H1 (cell line): Measurements from ENCODE around the gene ERH. TPM values are rescaled to one million over a fixed set of nuclear protein-coding genes. Genes with fewer than 3 reads are reported as not detected.

Experiments used
- CTCF ChIA-PET: fragments of 300-600 bp; sonication (Branson Sonifier 250); formaldehyde crosslinking; loops from one replicate; lab custom pipeline; 2021; ENCODE audit not compliant: partially characterized antibody; lab: Charles Lee
- POLR2A ChIA-PET: fragments of 300-600 bp; sonication (Branson Sonifier 250); formaldehyde crosslinking; loops from one replicate; lab custom pipeline; 2021; ENCODE audit warnings: inconsistent platforms; ENCODE audit not compliant: partially characterized antibody; lab: Charles Lee
- DNase-seq, 2 experiments: peaks; one replicate each; pipeline versions ENCODE4 v3.0.0 to v3.0.0-alpha.2; 2010 to 2022; ENCODE audit warnings: low spot score in 2 of 2, low read depth in 1 of 2, mixed read lengths in 1 of 2
- FAIRE-seq: peaks from 2 replicates; lab custom pipeline; 2011; peaks lifted over from hg19 to GRCh38; lab: Jason Lieb, UNC
- H2AFZ ChIP-seq: 2 replicates; pipeline ENCODE4 v1.8.1; 2012; ENCODE audit warnings: low read length, inconsistent platforms
- H2AK5ac ChIP-seq: 2 replicates; pipeline ENCODE4 v1.6.1; 2013; ENCODE audit warnings: low read depth, low read length
- H2BK120ac ChIP-seq: replicated peaks from 2 replicates; pipeline ENCODE3; 2013; ENCODE audit warnings: low read depth, low read length, inconsistent platforms
- H2BK12ac ChIP-seq: 2 replicates; pipeline ENCODE4 v1.6.1; 2013; ENCODE audit warnings: low read depth, low read length
- H2BK15ac ChIP-seq: 2 replicates; pipeline ENCODE4 v1.6.1; 2013; ENCODE audit warnings: low read length
- H2BK20ac ChIP-seq: 2 replicates; pipeline ENCODE4 v1.6.1; 2013; ENCODE audit warnings: low read length
- H2BK5ac ChIP-seq: 2 replicates; pipeline ENCODE4 v1.6.1; 2013; ENCODE audit warnings: low read depth, low read length
- H3K14ac ChIP-seq: 2 replicates; pipeline ENCODE4 v1.6.1; 2013; ENCODE audit warnings: inconsistent platforms; ENCODE audit not compliant: insufficient read length
- H3K18ac ChIP-seq: 2 replicates; pipeline ENCODE4 v1.6.1; 2013; ENCODE audit warnings: low read length; ENCODE audit errors: extremely low read depth
- H3K23ac ChIP-seq: 2 replicates; pipeline ENCODE4 v1.6.1; 2013; ENCODE audit warnings: inconsistent platforms; ENCODE audit not compliant: insufficient read length
- H3K23me2 ChIP-seq: 2 replicates; pipeline ENCODE4 v1.6.1; 2013; ENCODE audit warnings: low read depth, low read length
- H3K27ac ChIP-seq: 2 replicates; pipeline ENCODE4 v1.6.1; 2011; ENCODE audit warnings: low read depth, low read length, inconsistent platforms
- H3K27me3 ChIP-seq, 4 experiments: replicated peaks in 1 of 4; 1 replicate in 1 of 4; 2 replicates in 3 of 4; pipeline versions ENCODE4 v1.6.1 to v1.8.1; 2011 to 2013; ENCODE audit warnings: low read length in 3 of 4, mild to moderate bottlenecking in 3 of 4, inconsistent platforms in 2 of 4, mixed read lengths in 2 of 4, moderate library complexity in 1 of 4; ENCODE audit not compliant: control insufficient read depth in 3 of 4, insufficient read depth in 3 of 4; ENCODE audit errors: extremely low read depth in 1 of 4
- H3K36me3 ChIP-seq, 4 experiments: 2 replicates each; pipeline versions ENCODE4 v1.6.1 to v1.8.1; 2011 to 2013; ENCODE audit warnings: mild to moderate bottlenecking in 4 of 4, low read length in 3 of 4, moderate library complexity in 2 of 4, control low read depth in 1 of 4, inconsistent platforms in 1 of 4; ENCODE audit not compliant: insufficient read depth in 4 of 4, control insufficient read depth in 2 of 4
- H3K4ac ChIP-seq: replicated peaks from 2 replicates; pipeline ENCODE3; 2013; ENCODE audit warnings: low read length, low read depth, mixed read lengths, inconsistent platforms; ENCODE audit not compliant: insufficient read length
- H3K4me1 ChIP-seq, 4 experiments: replicated peaks in 1 of 4; 1 replicate in 1 of 4; 2 replicates in 3 of 4; pipeline versions ENCODE4 v1.6.1 to v1.8.1; 2011 to 2013; ENCODE audit warnings: low read length in 3 of 4, inconsistent platforms in 2 of 4, mixed read lengths in 1 of 4; ENCODE audit not compliant: insufficient read depth in 4 of 4, control insufficient read depth in 3 of 4
- H3K4me2 ChIP-seq, 2 experiments: 2 replicates each; pipeline versions ENCODE4 v1.6.1 to v1.8.1; 2011 to 2013; ENCODE audit warnings: low read depth in 2 of 2, low read length in 2 of 2, control low read depth in 1 of 2, inconsistent platforms in 1 of 2, mild to moderate bottlenecking in 1 of 2; ENCODE audit not compliant: insufficient read depth in 1 of 2
- H3K4me3 ChIP-seq, 4 experiments: fragments of 200-600, 300-600 bp in 1 of 4; sonication (generic), shearing (Covaris generic), sonication (Bioruptor Twin) in 1 of 4; 2 replicates each; pipeline versions ENCODE4 v1.5.1 to v1.8.1; 2011 to 2016; ENCODE audit warnings: low read length in 4 of 4, low read depth in 3 of 4, control low read depth in 2 of 4, inconsistent platforms in 2 of 4, mild to moderate bottlenecking in 2 of 4, mixed read lengths in 1 of 4, moderate library complexity in 1 of 4; ENCODE audit not compliant: insufficient read depth in 2 of 4; ENCODE audit errors: extremely low read depth in 1 of 4
- H3K56ac ChIP-seq: replicated peaks from 2 replicates; pipeline ENCODE3; 2013; ENCODE audit warnings: low read depth, mild to moderate bottlenecking, mixed read lengths, low read length, inconsistent platforms; ENCODE audit not compliant: insufficient read length
- H3K79me1 ChIP-seq: 2 replicates; pipeline ENCODE4 v1.6.1; 2013; ENCODE audit warnings: low read depth, low read length, control low read depth
- H3K79me2 ChIP-seq, 2 experiments: 2 replicates each; pipeline versions ENCODE4 v1.6.1 to v1.8.1; 2012 to 2013; ENCODE audit warnings: low read length in 2 of 2, mild to moderate bottlenecking in 2 of 2, inconsistent platforms in 1 of 2; ENCODE audit not compliant: insufficient read depth in 2 of 2, control insufficient read depth in 1 of 2
- H3K9ac ChIP-seq, 4 experiments: replicated peaks in 1 of 4; 1 replicate in 1 of 4; 2 replicates in 3 of 4; pipeline versions ENCODE4 v1.6.1 to v1.8.1; 2011 to 2013; ENCODE audit warnings: low read depth in 3 of 4, low read length in 3 of 4, control low read depth in 2 of 4, mild to moderate bottlenecking in 2 of 4, moderate library complexity in 2 of 4, inconsistent platforms in 1 of 4; ENCODE audit errors: extremely low read depth in 1 of 4
- H3K9me3 ChIP-seq, 2 experiments: 2 replicates each; pipeline versions ENCODE4 v1.6.1 to v1.8.1; 2012 to 2013; ENCODE audit warnings: mild to moderate bottlenecking in 2 of 2, moderate library complexity in 2 of 2, control low read depth in 1 of 2, inconsistent platforms in 1 of 2, low read depth in 1 of 2, low read length in 1 of 2, mixed read lengths in 1 of 2; ENCODE audit not compliant: insufficient read depth in 2 of 2
- H4K20me1 ChIP-seq, 2 experiments: replicated peaks in 1 of 2; 2 replicates each; pipeline versions ENCODE3 to v1.8.1; 2011 to 2013; ENCODE audit warnings: inconsistent platforms in 2 of 2, low read length in 2 of 2, mild to moderate bottlenecking in 1 of 2; ENCODE audit not compliant: insufficient read depth in 2 of 2, control insufficient read depth in 1 of 2
- H4K5ac ChIP-seq: 2 replicates; pipeline ENCODE4 v1.6.1; 2013; ENCODE audit warnings: low read length, low read depth, mixed read lengths, inconsistent platforms; ENCODE audit not compliant: insufficient read length
- H4K8ac ChIP-seq: 2 replicates; pipeline ENCODE4 v1.8.0; 2013; ENCODE audit warnings: mild to moderate bottlenecking, moderate library complexity, low read length, inconsistent platforms; ENCODE audit not compliant: insufficient read depth; ENCODE audit errors: extremely low read depth
- H4K91ac ChIP-seq: replicated peaks from 2 replicates; pipeline ENCODE3; 2013; ENCODE audit warnings: low read length, mixed read lengths, inconsistent platforms; ENCODE audit not compliant: insufficient read length
- BCL11A ChIP-seq, 2 experiments: IDR thresholded peaks; one replicate each; pipeline ENCODE4 v1.6.1; 2011; ENCODE audit warnings: low read depth in 2 of 2, low read length in 2 of 2, mild to moderate bottlenecking in 2 of 2
- HDAC2 ChIP-seq, 2 experiments: fragments of 300-600 bp in 1 of 2; sonication (generic) in 1 of 2; IDR thresholded peaks; 2 replicates each; pipeline ENCODE4 v1.6.1; 2011 to 2012; ENCODE audit warnings: low read depth in 2 of 2, low read length in 2 of 2, mild to moderate bottlenecking in 2 of 2, moderate library complexity in 2 of 2, borderline replicate concordance in 1 of 2, inconsistent platforms in 1 of 2
- NANOG ChIP-seq: IDR thresholded peaks from 2 replicates; pipeline ENCODE4 v1.6.1; 2011; ENCODE audit warnings: low read length, low read depth, mild to moderate bottlenecking, inconsistent platforms; ENCODE audit not compliant: insufficient read depth, poor library complexity, severe bottlenecking
- POLR2AphosphoS5 ChIP-seq: IDR thresholded peaks from 2 replicates; pipeline ENCODE4 v1.6.1; 2011; ENCODE audit warnings: low read depth, low read length
- WGBS, 2 experiments: shearing (Covaris generic) in 1 of 2; methylation state at CpG; one replicate each; pipeline versions ENCODE4 v1.1.6 to v1.1.7; 2013 to 2015; ENCODE audit warnings: low lambda C conversion rate in 2 of 2, mixed read lengths in 2 of 2, inconsistent platforms in 1 of 2, low coverage in 1 of 2, missing lambda C conversion rate in 1 of 2; ENCODE audit not compliant: insufficient replicate concordance in 2 of 2, insufficient coverage in 1 of 2, insufficient read length in 1 of 2; ENCODE audit errors: extremely low coverage in 1 of 2, missing lambda C conversion rate in 1 of 2; 5-methylcytosine and 5-hydroxymethylcytosine counted together
- polyA plus RNA-seq, 7 experiments: library from polyadenylated mRNA; depleted of rRNA in 3 of 7; stranded (reverse) in 5 of 7; unstranded in 2 of 7; fragments of >200 nt in 5 of 7; fragments of 200-250 nt in 2 of 7; gene quantifications; 1 replicate in 5 of 7; 2 replicates in 1 of 7; 4 replicates in 1 of 7; pipeline versions ENCODE4 v1.2.1 to v1.2.3, GENCODE V29; 2011 to 2013; ENCODE audit warnings: missing spikeins in 2 of 7, mixed read lengths in 2 of 7
- total RNA-seq: library from RNA; stranded (reverse); fragmentation: NEBNext Ultra II Directional; extraction: Animal tissue kit (Norgen Biotek cat#: 25700); gene quantifications from 2 replicates; pipeline ENCODE4 v1.2.1, GENCODE V29; 2021

ERH gene
- total and polyA plus RNA-seq, 2 of the 8 experiments (the other 6 are each of a cell fraction or from before 2014, with no cell fraction given) = 329 to 454 TPM

GRCh38 chr14:69375722-69376121 is 22.4 kb downstream of the ERH start:
- 94% methylated on average over 5 of the region's 5 CpGs; no CpG with 5 or more reads in 1 of the 2 experiments for WGBS, 2 experiments
- Histone ChIP-seq H3K14ac (no peak overlapping the region), H3K79me1 (no peaks in the 10 kb centered on the region; the same call in 1 of the 2 replicates), H2BK12ac (no peak overlapping the region), H3K23me2 (no peaks in the 10 kb centered on the region), H3K79me2 (no peaks in the 10 kb centered on the region), H4K20me1 (peaks cover 0 to 3% of the 10 kb centered on the region in 2 experiments), H2AK5ac (no peak overlapping the region), H3K56ac (no peak overlapping the region), H2BK120ac (no peak overlapping the region), H3K4me2 (no peak overlapping the region), H3K18ac (no peak overlapping the region), H4K91ac (no peak overlapping the region), H2BK20ac (no peak overlapping the region), H3K36me3 (peaks cover 3 to 40% (median 27%) of the 10 kb centered on the region in 4 experiments; a peak in 7 of 8 replicates), H3K27ac (no peak overlapping the region), H3K4me1 (no peaks in the 10 kb centered on the region)
- no peak for FAIRE-seq
- TF ChIP-seq POLR2AphosphoS5 (peak; percentile 27; the same call in 1 of the 2 replicates), NANOG (no peak), HDAC2 (IDR thresholded peaks at IDR 0.05; ENCODE audit: borderline replicate concordance in 1 of 2, low read depth in 2 of 2, low read length in 2 of 2) (no peak), BCL11A (IDR thresholded peaks at IDR 0.05; ENCODE audit: low read depth in 2 of 2, low read length in 2 of 2) (no peak)
- TF ChIP-seq, all 59 proteins: peak for 1
- H3K27me3 ChIP-seq = no peaks in the 10 kb centered on the region
- ChIA-PET POLR2A (interaction anchor here (0.6 to 2.0 kb wide), 4 partner anchors 9 to 22 kb away, joined by 3 to 8 read pairs (median 6); partner anchors contain the start of genes ERH and SLC39A9), CTCF (interaction anchor here (0.9 to 1.5 kb wide), 4 partner anchors 65 to 246 kb away, joined by 3 read pairs; no protein-coding TSS in a partner anchor)
- H2AFZ ChIP-seq = no peak overlapping the region
- no peak for DNase-seq
- H3K23ac ChIP-seq = no peak overlapping the region
- H3K9ac ChIP-seq = no peak overlapping the region
- no peak overlapping the region for H2BK5ac ChIP-seq
- H3K4me3 ChIP-seq = no peak overlapping the region
- no peak overlapping the region for H4K5ac ChIP-seq
- no peak overlapping the region for H4K8ac ChIP-seq
- no peaks in the 10 kb centered on the region for H3K9me3 ChIP-seq
- H3K4ac ChIP-seq = no peak overlapping the region
- H2BK15ac ChIP-seq = no peak overlapping the region
